OCI-LY3 (cell line): ENCODE results near the gene SHMT2.

Source experiments
- H2AFZ ChIP-seq: fragments of 200-600, 300-600 bp; shearing (Covaris generic); 2 replicates; pipeline ENCODE4 v1.6.0; 2014; ENCODE audit warnings: antibody characterized with exemption, low read depth, low read length
- H3K27ac ChIP-seq: fragments of 200-600, 300-600 bp; sonication (generic); 2 replicates; pipeline ENCODE4 v1.5.1; 2014; ENCODE audit warnings: mild to moderate bottlenecking, low read length, moderate library complexity, mixed read lengths
- H3K27me3 ChIP-seq: fragments of 200-600, 300-600 bp; sonication (generic); 2 replicates; pipeline ENCODE4 v1.6.1; 2014; ENCODE audit warnings: low read depth, low read length, mixed read lengths
- H3K36me3 ChIP-seq: fragments of 200-600, 300-600 bp; sonication (generic); replicated peaks from 2 replicates; pipeline ENCODE3; 2014; ENCODE audit warnings: low read depth, low read length, mixed read lengths
- H3K4me1 ChIP-seq: fragments of 300-600, 200-600 bp; sonication (generic); 2 replicates; pipeline ENCODE4 v1.6.1; 2014; ENCODE audit warnings: low read length, mixed read lengths
- H3K4me2 ChIP-seq: fragments of 200-600, 300-600 bp; sonication (generic); 2 replicates; pipeline ENCODE4 v1.6.1; 2014; ENCODE audit warnings: low read length, mixed read lengths
- H3K4me3 ChIP-seq: fragments of 300-600, 200-600 bp; sonication (generic); 2 replicates; pipeline ENCODE4 v1.5.1; 2014; ENCODE audit warnings: antibody characterized with exemption, mild to moderate bottlenecking, low read length, moderate library complexity
- H3K79me2 ChIP-seq: fragments of 300-600, 200-600 bp; shearing (Covaris generic); 2 replicates; pipeline ENCODE4 v1.6.1; 2014; ENCODE audit warnings: mild to moderate bottlenecking, low read length, mixed read lengths
- H3K9ac ChIP-seq: fragments of 300-600, 200-600 bp; shearing (Covaris generic); 2 replicates; pipeline ENCODE4 v1.6.0; 2014; ENCODE audit warnings: mild to moderate bottlenecking, low read length, moderate library complexity
- H3K9me3 ChIP-seq: fragments of 200-600, 300-600 bp; shearing (Covaris generic); 2 replicates; pipeline ENCODE4 v1.6.1; 2014; ENCODE audit warnings: low read length, mixed read lengths; ENCODE audit not compliant: insufficient read depth
- H4K20me1 ChIP-seq: fragments of 200-600, 300-600 bp; sonication (generic); 2 replicates; pipeline ENCODE4 v1.6.1; 2016; ENCODE audit warnings: low read length, mixed read lengths; ENCODE audit not compliant: insufficient read depth
- CTCF ChIP-seq: fragments of 200-600, 300-600 bp; sonication (generic); IDR thresholded peaks from 2 replicates; pipeline ENCODE4 v1.5.1; 2014; ENCODE audit warnings: antibody characterized with exemption, low read length, low read depth
- EZH2phosphoT487 ChIP-seq: fragments of 200-600 bp; shearing (Covaris generic); IDR thresholded peaks from 2 replicates; pipeline ENCODE4 v1.6.1; 2018; ENCODE audit warnings: antibody characterized with exemption, mixed run types, low read depth

The SHMT2 gene

GRCh38 chr12:57262126-57262822, 32.8 kb downstream of the SHMT2 start:
- Histone ChIP-seq H3K4me2 (no peak overlapping the region), H3K36me3 (peaks cover 10% of the 10 kb centered on the region)

GRCh38 chr12:57263096-57263495, 33.6 kb downstream of the SHMT2 start:
- H3K9me3 ChIP-seq: no peaks in the 10 kb centered on the region
- no peak overlapping the region for H3K4me3 ChIP-seq
- H3K79me2 ChIP-seq: no peaks in the 10 kb centered on the region
- H3K27ac ChIP-seq: no peak overlapping the region
- no peaks in the 10 kb centered on the region for H4K20me1 ChIP-seq
- no peak overlapping the region for H3K4me2 ChIP-seq
- H3K27me3 ChIP-seq: no peaks in the 10 kb centered on the region
- no peak for TF ChIP-seq CTCF
- no peak for TF ChIP-seq EZH2phosphoT487
- no peaks in the 10 kb centered on the region for H3K4me1 ChIP-seq
- peaks cover 8% of the 10 kb centered on the region for H3K36me3 ChIP-seq
- no peak overlapping the region for H2AFZ ChIP-seq
- H3K9ac ChIP-seq: no peak overlapping the region

More at GRCh38 chr12:57262126-57262822, 32.8 kb downstream of the SHMT2 start:
- no peaks in the 10 kb centered on the region for H3K4me1 ChIP-seq
- no peaks in the 10 kb centered on the region for H3K9me3 ChIP-seq
- TF ChIP-seq EZH2phosphoT487 (no peak), CTCF (no peak)
- no peaks in the 10 kb centered on the region for H3K79me2 ChIP-seq
- no peaks in the 10 kb centered on the region for H4K20me1 ChIP-seq
- no peak overlapping the region for H3K9ac ChIP-seq
- no peaks in the 10 kb centered on the region for H3K27me3 ChIP-seq
- H3K27ac ChIP-seq: no peak overlapping the region
- H2AFZ ChIP-seq: no peak overlapping the region
- H3K4me3 ChIP-seq: no peak overlapping the region

GRCh38 chr12:57266681-57267080, 37.2 kb downstream of the SHMT2 start:
- H3K36me3 ChIP-seq: peaks cover 6% of the 10 kb centered on the region
- no peak overlapping the region for H3K4me2 ChIP-seq
- no peaks in the 10 kb centered on the region for H3K27me3 ChIP-seq
- H3K9ac ChIP-seq: no peak overlapping the region
- no peak for TF ChIP-seq EZH2phosphoT487
- no peaks in the 10 kb centered on the region for H3K4me1 ChIP-seq
- H3K79me2 ChIP-seq: no peaks in the 10 kb centered on the region
- H3K27ac ChIP-seq: no peak overlapping the region
- H2AFZ ChIP-seq: no peak overlapping the region
- no peaks in the 10 kb centered on the region for H3K9me3 ChIP-seq
- no peak overlapping the region for H3K4me3 ChIP-seq
- H4K20me1 ChIP-seq: no peaks in the 10 kb centered on the region

GRCh38 chr12:57268264-57268663, 38.8 kb downstream of the SHMT2 start:
- no peak overlapping the region for H3K4me3 ChIP-seq
- no peak overlapping the region for H2AFZ ChIP-seq
- no peaks in the 10 kb centered on the region for H3K9me3 ChIP-seq
- TF ChIP-seq CTCF (no peak), EZH2phosphoT487 (no peak)
- H3K4me2 ChIP-seq: no peak overlapping the region
- H3K36me3 ChIP-seq: peaks cover 6% of the 10 kb centered on the region
- H3K79me2 ChIP-seq: no peaks in the 10 kb centered on the region
- no peak overlapping the region for H3K27ac ChIP-seq
- no peaks in the 10 kb centered on the region for H3K4me1 ChIP-seq
- no peaks in the 10 kb centered on the region for H4K20me1 ChIP-seq
- H3K27me3 ChIP-seq: no peaks in the 10 kb centered on the region
- H3K9ac ChIP-seq: no peak overlapping the region
